GM18951 (cell line): Measurements from ENCODE around the gene PABPN1.

Experiments used
- POLR2A ChIP-seq: IDR thresholded peaks from 4 replicates; pipeline ENCODE4 v1.6.1; 2011; ENCODE audit warnings: mild to moderate bottlenecking; ENCODE audit not compliant: insufficient read length, insufficient read depth; ENCODE audit errors: extremely low read depth
- in situ Hi-C: fragments of 300-500 bp; cut with MboI; formaldehyde crosslinking; loops from one replicate; pipeline ENCODE4 v1.12.0; 2022; ENCODE audit warnings: low sequenced_read_pairs, mixed read lengths, inconsistent platforms; ENCODE audit not compliant: unreplicated experiment

The PABPN1 gene

GRCh38 chr14:23361320-23361719 lies 40.1 kb downstream of the PABPN1 start:
- no peak for TF ChIP-seq POLR2A
- in situ Hi-C loops = no loop called here

GRCh38 chr14:23361763-23362162 lies 40.5 kb downstream of the PABPN1 start:
- no peak for TF ChIP-seq POLR2A
- in situ Hi-C loops = no loop called here

GRCh38 chr14:23362200-23362599 lies 40.9 kb downstream of the PABPN1 start:
- TF ChIP-seq POLR2A = no peak
- in situ Hi-C loops = no loop called here

GRCh38 chr14:23364164-23365035 lies 43.1 kb downstream of the PABPN1 start:
- TF ChIP-seq POLR2A = no peak
- in situ Hi-C loops = no loop called here

- TF ChIP-seq POLR2A = no peak
- in situ Hi-C loops = no loop called here
Measured at GRCh38 chr14:23365036-23365731, 43.9 kb downstream of the PABPN1 start, which contains the start of gene EFS. TSS of gene EFS (minus strand) at chr14:23365172. CDS start at chr14:23365025, 147 bp downstream.

GRCh38 chr14:23365732-23366425 lies 44.6 kb downstream of the PABPN1 start:
- TF ChIP-seq POLR2A = no peak
- in situ Hi-C loops = no loop called here

GRCh38 chr14:23366426-23366921 lies 45.2 kb downstream of the PABPN1 start:
- no peak for TF ChIP-seq POLR2A
- in situ Hi-C loops = no loop called here

GRCh38 chr14:23370221-23370620 lies 49.0 kb downstream of the PABPN1 start:
- no peak for TF ChIP-seq POLR2A
- in situ Hi-C loops = loop anchor here (10.0 kb wide), 1 partner anchor 105 kb away; no protein-coding TSS in a partner anchor

- TF ChIP-seq POLR2A = no peak
- in situ Hi-C loops = loop anchor here (10.0 kb wide), 1 partner anchor 107 kb away; no protein-coding TSS in a partner anchor
Measured at GRCh38 chr14:23371865-23372264, 50.6 kb downstream of the PABPN1 start.

- no peak for TF ChIP-seq POLR2A
- in situ Hi-C loops = loop anchor here (10.0 kb wide), 1 partner anchor 108 kb away; no protein-coding TSS in a partner anchor
Measured at GRCh38 chr14:23372509-23372908, 51.3 kb downstream of the PABPN1 start, which contains the start of gene IL25. TSS of gene IL25 (plus strand) at chr14:23372809.

GRCh38 chr14:23373041-23373440 lies 51.8 kb downstream of the PABPN1 start:
- no peak for TF ChIP-seq POLR2A
- in situ Hi-C loops = loop anchor here (10.0 kb wide), 1 partner anchor 108 kb away; no protein-coding TSS in a partner anchor
